Heart left ventricle (tissue), 13 donors: ENCODE results near the gene TRDMT1.

Source experiments
- POLR2A ChIP-seq, 2 donors: fragments of 450-650 bp; IDR thresholded peaks; one replicate each; pipeline ENCODE4 v1.6.1; 2017; ENCODE audit warnings: antibody characterized with exemption in 2 of 2, mild to moderate bottlenecking in 2 of 2, moderate library complexity in 2 of 2
- TF ChIP-seq, protein P1 (sequence below), 12 donors: fragments of 200-600 bp; sonication (generic) in 4 of 12; IDR thresholded peaks; one replicate each; pipeline versions ENCODE4 v1.5.0 to v1.8.0; 2018 to 2022; ENCODE audit warnings: antibody characterized with exemption in 12 of 12, mild to moderate bottlenecking in 5 of 12
- donor health status: ischemic (EF 13 %, LVEDD 7.1; RV severe dilation, severe dysfunction).
- donor health status: DM: no; HTN: yes; CAD: no.
- donor health status: DM: no; HTN: no; CAD: no.
- donor health status: ischemic (EF 25% LVEDD 6.9; RV normal size, moderate dysfunction).
- donor health status: ischemic (EF 25% LVEDD 5.7; RV mildly dilated, moderate dysfunction).
- donor health status: ischemic (EF 35%, LVEDD 5.7; RV mildly dilated, moderate dysfunction).
- donor health status: nonischemic (EF 11% LVEDD 7.7; RV severe dilation, severe dysfunction).
- donor health status: DM: yes; HTN: yes; CAD: no.
- donor health status: PGD.
- donor health status: ischemic (EF 29% LVEDD 5.4; RV normal size, mild dysfunction).
- donor health status: nonischemic (EF 23%, LVEDD 6.1; RV moderate dilation, normal function).

DNA sequence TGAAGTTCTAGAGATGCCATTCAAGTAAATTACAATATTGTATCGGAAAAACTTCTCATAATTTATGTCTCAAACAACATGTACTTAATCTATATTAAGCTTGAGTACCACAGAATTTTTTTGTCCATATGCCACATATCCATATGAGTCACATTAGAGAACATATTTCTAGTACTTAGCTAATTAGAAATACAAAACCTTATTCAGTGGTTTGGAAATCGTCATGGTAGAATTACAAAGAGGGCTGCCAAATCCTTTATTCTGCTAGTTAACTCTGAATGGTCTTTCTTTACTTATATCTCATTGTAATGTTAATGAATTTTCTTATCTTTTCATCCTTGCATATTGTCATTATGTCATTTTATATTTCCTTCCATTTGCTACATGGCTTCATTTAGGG is 17.6 kb upstream of the TRDMT1 start:
- no peak for TF ChIP-seq POLR2A (IDR thresholded peaks at IDR 0.05)
- TF ChIP-seq, protein P1, sequence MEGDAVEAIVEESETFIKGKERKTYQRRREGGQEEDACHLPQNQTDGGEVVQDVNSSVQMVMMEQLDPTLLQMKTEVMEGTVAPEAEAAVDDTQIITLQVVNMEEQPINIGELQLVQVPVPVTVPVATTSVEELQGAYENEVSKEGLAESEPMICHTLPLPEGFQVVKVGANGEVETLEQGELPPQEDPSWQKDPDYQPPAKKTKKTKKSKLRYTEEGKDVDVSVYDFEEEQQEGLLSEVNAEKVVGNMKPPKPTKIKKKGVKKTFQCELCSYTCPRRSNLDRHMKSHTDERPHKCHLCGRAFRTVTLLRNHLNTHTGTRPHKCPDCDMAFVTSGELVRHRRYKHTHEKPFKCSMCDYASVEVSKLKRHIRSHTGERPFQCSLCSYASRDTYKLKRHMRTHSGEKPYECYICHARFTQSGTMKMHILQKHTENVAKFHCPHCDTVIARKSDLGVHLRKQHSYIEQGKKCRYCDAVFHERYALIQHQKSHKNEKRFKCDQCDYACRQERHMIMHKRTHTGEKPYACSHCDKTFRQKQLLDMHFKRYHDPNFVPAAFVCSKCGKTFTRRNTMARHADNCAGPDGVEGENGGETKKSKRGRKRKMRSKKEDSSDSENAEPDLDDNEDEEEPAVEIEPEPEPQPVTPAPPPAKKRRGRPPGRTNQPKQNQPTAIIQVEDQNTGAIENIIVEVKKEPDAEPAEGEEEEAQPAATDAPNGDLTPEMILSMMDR (IDR thresholded peaks at IDR 0.05), result no peak
